Measurements from ENCODE around the gene ZIC5.

The ZIC5 gene

GRCh38 chr13:99971576-99972189, at the start of gene ZIC5:
Gene ZIC5 (minus strand): TSS chr13:99971767. CDS start chr13:99971603, 164 bp downstream.
- no peak for DNase-seq

- no peak for DNase-seq
These were observed 48.3 kb upstream of the ZIC5 start for GRCh38 chr13:100019780-100020356.

- no peak for DNase-seq
These were observed 43.1 kb upstream of the ZIC5 start for GRCh38 chr13:100014621-100015020.

GRCh38 chr13:99998261-99998660, 26.7 kb upstream of the ZIC5 start:
- DNase-seq = no peak

GRCh38 chr13:99997702-99998214, 26.2 kb upstream of the ZIC5 start:
- no peak for DNase-seq

- no peak for DNase-seq
These were observed 24.9 kb upstream of the ZIC5 start for GRCh38 chr13:99996381-99996973.

GRCh38 chr13:99995589-99996380, 24.2 kb upstream of the ZIC5 start:
- DNase-seq = no peak

- no peak for DNase-seq
These were observed 23.6 kb upstream of the ZIC5 start for GRCh38 chr13:99995104-99995588.

GRCh38 chr13:99994638-99995020, 23.1 kb upstream of the ZIC5 start:
- no peak for DNase-seq

GRCh38 chr13:99993660-99994637, 22.4 kb upstream of the ZIC5 start:
- no peak for DNase-seq

- DNase-seq = no peak
These were observed 21.4 kb upstream of the ZIC5 start for GRCh38 chr13:99992949-99993351.

- no peak for DNase-seq
These were observed 20.5 kb upstream of the ZIC5 start for GRCh38 chr13:99991828-99992775.

GRCh38 chr13:99991013-99991827, 19.7 kb upstream of the ZIC5 start:
- DNase-seq = no peak

- DNase-seq = no peak
These were observed 18.8 kb upstream of the ZIC5 start for GRCh38 chr13:99990126-99990977.

GRCh38 chr13:99989276-99990125, 17.9 kb upstream of the ZIC5 start:
- no peak for DNase-seq

- no peak for DNase-seq
These were observed 17.1 kb upstream of the ZIC5 start for GRCh38 chr13:99988529-99989275.
